SK-N-SH (cell line): ENCODE data around the gene RNF145. TPM values are rescaled to one million over a fixed set of nuclear protein-coding genes. Genes with fewer than 3 reads are reported as not detected.
"Not testable (repeated sequence)": the region's sequence is repeated elsewhere in the genome, so short reads cannot be mapped to it uniquely, and the experiment has no call there.

Source experiments
- CTCF ChIA-PET: fragments of 300-600, 350-600 bp; formaldehyde crosslinking; extraction: SDS; loops from one replicate; lab custom pipeline; 2021; lab: Yijun Ruan, JAX
- POLR2A ChIA-PET: fragments of 350-600 bp; sonication (Branson Sonifier 250); formaldehyde crosslinking; extraction: SDS; loops from one replicate; lab custom pipeline; 2020; ENCODE audit warnings: antibody characterized with exemption, inconsistent platforms; lab: Yijun Ruan, JAX
- DNase-seq: peaks from one replicate; pipeline ENCODE4 v3.0.0; 2012
- H2AFZ ChIP-seq: fragments of 200-600 bp; sonication (generic); 2 replicates; pipeline ENCODE4 v1.8.1; 2016; ENCODE audit warnings: antibody characterized with exemption, mild to moderate bottlenecking, low read depth
- H3F3A ChIP-seq: fragments of 200-600 bp; sonication (generic); replicated peaks from 2 replicates; pipeline ENCODE3; 2016; ENCODE audit warnings: antibody characterized with exemption, mild to moderate bottlenecking; ENCODE audit not compliant: insufficient read depth
- H3K27ac ChIP-seq, 2 experiments: fragments of 200-500 bp in 1 of 2; fragments of 200-600 bp in 1 of 2; sonication (Bioruptor generic) in 1 of 2; sonication (generic), shearing (Covaris generic) in 1 of 2; 2 replicates each; pipeline versions ENCODE4 v1.5.1 to v1.6.1; 2014 to 2016; ENCODE audit warnings: low read depth in 2 of 2, inconsistent platforms in 1 of 2, low read length in 1 of 2, mild to moderate bottlenecking in 1 of 2, mixed read lengths in 1 of 2
- H3K27me3 ChIP-seq: fragments of 200-600 bp; sonication (generic), shearing (Covaris generic); 2 replicates; pipeline ENCODE4 v1.6.1; 2016; ENCODE audit warnings: mixed run types; ENCODE audit not compliant: insufficient read depth
- H3K36me3 ChIP-seq, 2 experiments: fragments of 200-500 bp in 1 of 2; fragments of 200-600 bp in 1 of 2; sonication (Bioruptor generic) in 1 of 2; sonication (generic) in 1 of 2; replicated peaks in 1 of 2; 2 replicates each; pipeline versions ENCODE3 to v1.5.1; 2014 to 2016; ENCODE audit warnings: low read length in 1 of 2, mild to moderate bottlenecking in 1 of 2; ENCODE audit not compliant: insufficient read depth in 2 of 2, control insufficient read depth in 1 of 2
- H3K4me1 ChIP-seq, 2 experiments: fragments of 200-500 bp in 1 of 2; fragments of 200-600 bp in 1 of 2; sonication (Bioruptor generic) in 1 of 2; sonication (generic), shearing (Covaris generic) in 1 of 2; 2 replicates each; pipeline versions ENCODE4 v1.5.1 to v1.6.1; 2014 to 2016; ENCODE audit warnings: low read depth in 1 of 2, low read length in 1 of 2, mixed run types in 1 of 2; ENCODE audit not compliant: insufficient read depth in 2 of 2, control insufficient read depth in 1 of 2
- H3K4me2 ChIP-seq: fragments of 200-600 bp; sonication (generic), shearing (Covaris generic); 2 replicates; pipeline ENCODE4 v1.6.1; 2017; ENCODE audit warnings: mixed run types
- H3K4me3 ChIP-seq, 2 experiments: fragments of 200-500 bp in 1 of 2; fragments of 200-600 bp in 1 of 2; sonication (Bioruptor generic) in 1 of 2; sonication (generic), shearing (Covaris generic) in 1 of 2; 2 replicates each; pipeline versions ENCODE4 v1.5.1 to v1.8.1; 2014 to 2016; ENCODE audit warnings: low read depth in 2 of 2, inconsistent platforms in 1 of 2, low read length in 1 of 2, mild to moderate bottlenecking in 1 of 2, mixed read lengths in 1 of 2, moderate library complexity in 1 of 2
- H3K79me2 ChIP-seq: fragments of 200-600 bp; sonication (generic); 2 replicates; pipeline ENCODE4 v1.8.1; 2017; ENCODE audit warnings: mild to moderate bottlenecking; ENCODE audit not compliant: insufficient read depth
- H3K9ac ChIP-seq: fragments of 200-600 bp; sonication (generic); 2 replicates; pipeline ENCODE4 v1.6.1; 2017; ENCODE audit warnings: mixed run types
- H3K9me2 ChIP-seq: fragments of 200-600 bp; sonication (generic); 2 replicates; pipeline ENCODE4 v1.6.1; 2017; ENCODE audit warnings: mixed run types
- H3K9me3 ChIP-seq: fragments of 200-600 bp; sonication (generic); 2 replicates; pipeline ENCODE4 v1.6.1; 2017; ENCODE audit warnings: mixed run types, mild to moderate bottlenecking, moderate library complexity
- H4K20me1 ChIP-seq: fragments of 200-600 bp; sonication (generic); 2 replicates; pipeline ENCODE4 v1.6.1; 2017; ENCODE audit warnings: mild to moderate bottlenecking, mixed run types; ENCODE audit not compliant: insufficient read depth
- EZH2phosphoT487 ChIP-seq: fragments of 200-600 bp; sonication (generic); IDR thresholded peaks from 2 replicates; pipeline ENCODE4 v1.6.1; 2017; ENCODE audit warnings: low read depth, mixed run types, mild to moderate bottlenecking, antibody characterized with exemption, moderate library complexity, borderline replicate concordance
- GATA2 ChIP-seq: sonication (generic); formaldehyde crosslinking; IDR thresholded peaks from 2 replicates; pipeline ENCODE4 v1.5.0; 2020; ENCODE audit warnings: mild to moderate bottlenecking, missing genetic modification reagents
- IRF3 ChIP-seq: fragments of 150-350 bp; IDR thresholded peaks from 2 replicates; pipeline ENCODE4 v1.6.1; 2016; ENCODE audit warnings: mild to moderate bottlenecking, low read depth, low read length
- JUND ChIP-seq: IDR thresholded peaks from 2 replicates; pipeline ENCODE4 v1.4.0; 2012
- NRF1 ChIP-seq: IDR thresholded peaks from 2 replicates; pipeline ENCODE4 v1.6.1; 2012; ENCODE audit warnings: low read depth, mild to moderate bottlenecking, low read length
- REST ChIP-seq: IDR thresholded peaks from 2 replicates; pipeline ENCODE4 v1.6.1; 2012; ENCODE audit warnings: mild to moderate bottlenecking, low read depth, low read length, moderate library complexity
- TAF1 ChIP-seq: IDR thresholded peaks from 2 replicates; pipeline ENCODE4 v1.6.1; 2012; ENCODE audit warnings: low read depth, mild to moderate bottlenecking, low read length, moderate library complexity, borderline replicate concordance
- TEAD4 ChIP-seq: IDR thresholded peaks from 2 replicates; pipeline ENCODE4 v1.4.0; 2012; ENCODE audit warnings: mild to moderate bottlenecking, borderline replicate concordance; ENCODE audit not compliant: insufficient read depth
- USF1 ChIP-seq: IDR thresholded peaks from 2 replicates; pipeline ENCODE4 v1.4.0; 2012; ENCODE audit warnings: low read depth, borderline replicate concordance
- YY1 ChIP-seq: IDR thresholded peaks from 2 replicates; pipeline ENCODE4 v1.4.0; 2012; ENCODE audit warnings: low read depth, mild to moderate bottlenecking
- WGBS: methylation state at CpG from one replicate; pipeline ENCODE4 v1.1.6; 2017; ENCODE audit warnings: low lambda C conversion rate; 5-methylcytosine and 5-hydroxymethylcytosine counted together
- polyA plus RNA-seq, 3 experiments: library from polyadenylated mRNA; depleted of rRNA; stranded (reverse); fragments of >200 nt; gene quantifications; 2 replicates each; pipeline ENCODE4 v1.2.3, GENCODE V29; 2012
- TF ChIP-seq, protein P1 (sequence below): fragments of 150-350 bp; IDR thresholded peaks from 2 replicates; pipeline ENCODE4 v1.6.1; 2017; ENCODE audit warnings: antibody characterized with exemption, low read length, low read depth, borderline replicate concordance
- TF ChIP-seq, protein P2 (sequence below): IDR thresholded peaks from 2 replicates; pipeline ENCODE4 v1.4.0; 2012; ENCODE audit warnings: low read depth, borderline replicate concordance

The RNF145 gene
- polyA plus RNA-seq, 1 of the 3 experiments (the other 2 are of a cell fraction) = 36.1 TPM

DNA sequence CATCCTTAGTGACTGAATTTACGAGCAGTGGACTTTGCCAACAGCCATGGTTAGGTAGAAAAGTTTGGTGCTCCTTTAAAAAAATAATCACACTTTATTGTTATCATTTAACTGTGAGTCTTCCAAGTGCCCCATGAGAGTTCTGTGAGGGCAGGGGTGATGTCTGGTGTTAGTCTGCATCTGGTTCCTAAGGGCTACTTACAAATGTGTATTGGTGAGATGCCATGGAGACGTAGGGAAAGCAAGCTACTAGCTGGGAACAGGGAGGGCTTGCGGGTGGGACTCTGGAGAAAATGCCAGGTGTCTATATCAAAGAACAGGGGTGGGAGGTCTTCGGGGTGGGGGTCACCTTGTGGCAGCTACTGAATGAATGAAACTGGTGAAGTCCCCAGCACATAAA is 62.5 kb downstream of the RNF145 start:
- Histone ChIP-seq H3K4me1 (no peaks in the 10 kb centered on the region), H3K4me3 (no peak overlapping the region), H3K79me2 (no peaks in the 10 kb centered on the region), H2AFZ (no peak overlapping the region), H3K36me3 (no peaks in the 10 kb centered on the region), H3K9me3 (no peaks in the 10 kb centered on the region), H3K9ac (no peak overlapping the region), H4K20me1 (no peaks in the 10 kb centered on the region), H3K4me2 (no peak overlapping the region), H3K9me2 (no peaks in the 10 kb centered on the region), H3K27me3 (no peaks in the 10 kb centered on the region; the same call in 1 of the 2 replicates), H3F3A (no peaks in the 10 kb centered on the region), H3K27ac (no peak overlapping the region)
- no peak for TF ChIP-seq GATA2
- TF ChIP-seq EZH2phosphoT487 = no peak
- no peak for TF ChIP-seq JUND
- TF ChIP-seq YY1 = no peak
- TF ChIP-seq NRF1 = no peak
- TF ChIP-seq, protein P1, sequence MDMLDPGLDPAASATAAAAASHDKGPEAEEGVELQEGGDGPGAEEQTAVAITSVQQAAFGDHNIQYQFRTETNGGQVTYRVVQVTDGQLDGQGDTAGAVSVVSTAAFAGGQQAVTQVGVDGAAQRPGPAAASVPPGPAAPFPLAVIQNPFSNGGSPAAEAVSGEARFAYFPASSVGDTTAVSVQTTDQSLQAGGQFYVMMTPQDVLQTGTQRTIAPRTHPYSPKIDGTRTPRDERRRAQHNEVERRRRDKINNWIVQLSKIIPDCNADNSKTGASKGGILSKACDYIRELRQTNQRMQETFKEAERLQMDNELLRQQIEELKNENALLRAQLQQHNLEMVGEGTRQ = no peak
- TF ChIP-seq TEAD4 = no peak
- TF ChIP-seq, protein P2, sequence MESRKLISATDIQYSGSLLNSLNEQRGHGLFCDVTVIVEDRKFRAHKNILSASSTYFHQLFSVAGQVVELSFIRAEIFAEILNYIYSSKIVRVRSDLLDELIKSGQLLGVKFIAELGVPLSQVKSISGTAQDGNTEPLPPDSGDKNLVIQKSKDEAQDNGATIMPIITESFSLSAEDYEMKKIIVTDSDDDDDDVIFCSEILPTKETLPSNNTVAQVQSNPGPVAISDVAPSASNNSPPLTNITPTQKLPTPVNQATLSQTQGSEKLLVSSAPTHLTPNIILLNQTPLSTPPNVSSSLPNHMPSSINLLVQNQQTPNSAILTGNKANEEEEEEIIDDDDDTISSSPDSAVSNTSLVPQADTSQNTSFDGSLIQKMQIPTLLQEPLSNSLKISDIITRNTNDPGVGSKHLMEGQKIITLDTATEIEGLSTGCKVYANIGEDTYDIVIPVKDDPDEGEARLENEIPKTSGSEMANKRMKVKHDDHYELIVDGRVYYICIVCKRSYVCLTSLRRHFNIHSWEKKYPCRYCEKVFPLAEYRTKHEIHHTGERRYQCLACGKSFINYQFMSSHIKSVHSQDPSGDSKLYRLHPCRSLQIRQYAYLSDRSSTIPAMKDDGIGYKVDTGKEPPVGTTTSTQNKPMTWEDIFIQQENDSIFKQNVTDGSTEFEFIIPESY = no peak
- CTCF ChIA-PET = interaction anchor here (1.0 to 4.3 kb wide), 5 partner anchors 9 to 1292 kb away, joined by 3 to 25 read pairs (median 5); no protein-coding TSS in a partner anchor
- POLR2A ChIA-PET = no interaction called here
- 49% methylated on average over 4 of the region's 4 CpGs for WGBS
- DNase-seq = no peak

- H3F3A ChIP-seq, H3K9ac ChIP-seq, H2AFZ ChIP-seq, H3K9me3 ChIP-seq, H3K79me2 ChIP-seq, POLR2A ChIA-PET, H3K9me2 ChIP-seq, H4K20me1 ChIP-seq, H3K4me2 ChIP-seq, DNase-seq, H3K27ac ChIP-seq, H3K27me3 ChIP-seq, H3K4me3 ChIP-seq, H3K36me3 ChIP-seq, H3K4me1 ChIP-seq: not testable (repeated sequence)
- WGBS = 8% methylated on average over 1 of the region's 1 CpG
- CTCF ChIA-PET = interaction anchor here (4.3 kb wide), 1 partner anchor 12 kb away, joined by 25 read pairs; no protein-coding TSS in a partner anchor
These were observed 64.2 kb downstream of the RNF145 start for GRCh38 chr5:159145160-159145559.

- no peaks in the 10 kb centered on the region for H3K9me2 ChIP-seq
- WGBS = 64% methylated on average over 4 of the region's 7 CpGs
- no peak for DNase-seq
- H3K4me2 ChIP-seq = no peak overlapping the region
- no peak overlapping the region for H3K4me3 ChIP-seq
- no peak overlapping the region for H2AFZ ChIP-seq
- H3K9ac ChIP-seq = no peak overlapping the region
- no peaks in the 10 kb centered on the region for H3K79me2 ChIP-seq
- H3K36me3 ChIP-seq = no peaks in the 10 kb centered on the region
- H3F3A ChIP-seq = no peaks in the 10 kb centered on the region
- no peaks in the 10 kb centered on the region for H3K27me3 ChIP-seq
- H3K4me1 ChIP-seq = no peaks in the 10 kb centered on the region
- H4K20me1 ChIP-seq = no peaks in the 10 kb centered on the region
- POLR2A ChIA-PET = interaction anchor here (0.5 kb wide), 1 partner anchor 729 kb away, joined by 3 read pairs; no protein-coding TSS in a partner anchor
- no peak overlapping the region for H3K27ac ChIP-seq
- no peaks in the 10 kb centered on the region for H3K9me3 ChIP-seq
- CTCF ChIA-PET = no interaction called here
- TF ChIP-seq TEAD4 (no peak), REST (no peak), USF1 (no peak), YY1 (no peak), IRF3 (no peak), TAF1 (no peak)
These were observed 69.6 kb downstream of the RNF145 start for GRCh38 chr5:159139802-159140201.
